GM12878 (cell line): ENCODE measurements around the gene RPS16.

Experiments
- BCL3 ChIP-seq: IDR thresholded peaks from 2 replicates; pipeline ENCODE4 v1.6.1; 2011; ENCODE audit warnings: borderline replicate concordance, low read depth, mild to moderate bottlenecking, moderate library complexity, low read length; ENCODE audit not compliant: insufficient read depth, poor library complexity, severe bottlenecking
- CTCF ChIP-seq, 3 experiments: IDR thresholded peaks in 2 of 3; conservative IDR thresholded peaks in 1 of 3; 2 replicates each; pipeline ENCODE4 v1.5.1; 2011; ENCODE audit warnings: low read depth in 3 of 3, low read length in 3 of 3, mild to moderate bottlenecking in 3 of 3, control low read depth in 2 of 3, moderate library complexity in 2 of 3, inconsistent platforms in 1 of 3, mixed read lengths in 1 of 3; ENCODE audit not compliant: control insufficient read depth in 2 of 3, insufficient read depth in 1 of 3; ENCODE audit errors: extremely low read depth in 1 of 3
- E2F4 ChIP-seq: IDR thresholded peaks from 2 replicates; pipeline ENCODE4 v1.6.1; 2012; ENCODE audit warnings: low read depth, low read length, improper control_type of control experiment
- NFYB ChIP-seq: IDR thresholded peaks from 2 replicates; pipeline ENCODE4 v1.6.1; 2011; ENCODE audit warnings: low read depth, mild to moderate bottlenecking, low read length, improper control_type of control experiment, moderate library complexity; ENCODE audit not compliant: insufficient read depth
- RFX5 ChIP-seq: IDR thresholded peaks from 2 replicates; pipeline ENCODE4 v1.6.1; 2011; ENCODE audit warnings: low read depth, low read length, improper control_type of control experiment
- SMC3 ChIP-seq: IDR thresholded peaks from 2 replicates; pipeline ENCODE4 v1.6.1; 2011; ENCODE audit warnings: low read length, improper control_type of control experiment, borderline replicate concordance
- SP1 ChIP-seq: IDR thresholded peaks from one replicate; pipeline ENCODE4 v1.6.1; 2011; ENCODE audit warnings: low read depth, low read length
- SREBF2 ChIP-seq: IDR thresholded peaks from 2 replicates; pipeline ENCODE4 v1.6.1; 2012; ENCODE audit warnings: mild to moderate bottlenecking, low read length

GRCh38 chr19:39398297-39398864, 37.4 kb downstream of the RPS16 start:
- TF ChIP-seq SP1 (no peak), CTCF (IDR thresholded peaks at IDR 0.05 in 2 of 3, conservative IDR thresholded peaks at IDR 0.05 in 1 of 3; ENCODE audit: control insufficient read depth in 2 of 3, extremely low read depth in 1 of 3, insufficient read depth in 1 of 3, low read depth in 3 of 3, low read length in 3 of 3) (no peak), SMC3 (no peak), RFX5 (no peak), SREBF2 (no peak), NFYB (no peak), BCL3 (peak; percentile 32), E2F4 (no peak)
